B cell (primary cell): ENCODE results near the gene KCNK7. TPM values are rescaled to one million over a fixed set of nuclear protein-coding genes. Genes with fewer than 3 reads are reported as not detected.

Source experiments
- ATAC-seq: fragments of 200-7000 bp; cut with Tn5 transposase; one replicate; pipeline ENCODE4 v1.10.0; 2021; ENCODE audit warnings: low read depth, mild to moderate bottlenecking, moderate number of reproducible peaks, moderate library complexity
- CTCF ChIA-PET: fragments of 350-600 bp; sonication (Branson Sonifier 250); formaldehyde crosslinking; loops from one replicate; lab custom pipeline; 2021; ENCODE audit warnings: antibody characterized with exemption, inconsistent platforms; lab: Charles Lee
- POLR2A ChIA-PET: fragments of 350-600 bp; sonication (Branson Sonifier 250); formaldehyde crosslinking; loops from one replicate; lab custom pipeline; 2021; ENCODE audit warnings: antibody characterized with exemption; lab: Charles Lee
- DNase-seq: peaks from one replicate; pipeline ENCODE4 v3.0.0; 2013
- H2AFZ ChIP-seq: 2 replicates; pipeline ENCODE4 v1.6.1; 2012; ENCODE audit warnings: mild to moderate bottlenecking, low read depth, low read length; ENCODE audit not compliant: insufficient read depth, poor library complexity, severe bottlenecking
- H3K27ac ChIP-seq, 2 donors: 1 replicate in 1 of 2; 2 replicates in 1 of 2; pipeline ENCODE4 v1.5.1; 2012 to 2013; ENCODE audit warnings: low read length in 2 of 2, mild to moderate bottlenecking in 2 of 2, moderate library complexity in 1 of 2
- H3K27me3 ChIP-seq, 4 experiments: fragments of 200-600 bp in 1 of 4; sonication (generic) in 1 of 4; replicated peaks in 1 of 4; 1 replicate in 2 of 4; 2 replicates in 2 of 4; pipeline versions ENCODE4 v1.6.1 to v1.7.0; 2013 to 2016; ENCODE audit warnings: low read length in 3 of 4, mild to moderate bottlenecking in 2 of 4, mixed read lengths in 1 of 4, moderate library complexity in 1 of 4; ENCODE audit not compliant: insufficient read depth in 4 of 4, control insufficient read depth in 3 of 4; ENCODE audit errors: control extremely low read depth in 1 of 4
- H3K36me3 ChIP-seq, 2 experiments: replicated peaks in 1 of 2; 1 replicate in 1 of 2; 2 replicates in 1 of 2; pipeline versions ENCODE4 v1.6.1 to v1.7.1; 2013; ENCODE audit warnings: low read length in 1 of 2; ENCODE audit not compliant: insufficient read depth in 2 of 2, control insufficient read depth in 1 of 2; ENCODE audit errors: control extremely low read depth in 1 of 2, extremely low read depth in 1 of 2
- H3K4me1 ChIP-seq, 2 donors: fragments of 200-600 bp in 1 of 2; sonication (generic) in 1 of 2; 1 replicate in 1 of 2; 2 replicates in 1 of 2; pipeline versions ENCODE4 v1.5.1 to v1.6.1; 2013 to 2017; ENCODE audit warnings: low read length in 2 of 2; ENCODE audit not compliant: control insufficient read depth in 2 of 2, insufficient read depth in 2 of 2
- H3K4me2 ChIP-seq: replicated peaks from 2 replicates; pipeline ENCODE3; 2012; ENCODE audit warnings: mild to moderate bottlenecking, low read depth, low read length; ENCODE audit not compliant: poor library complexity, severe bottlenecking
- H3K4me3 ChIP-seq, 5 experiments: fragments of 200-600 bp in 1 of 5; sonication (generic) in 1 of 5; 1 replicate in 3 of 5; 2 replicates in 2 of 5; pipeline versions ENCODE4 v1.5.1 to v1.7.0; 2011 to 2016; ENCODE audit warnings: low read length in 4 of 5, mild to moderate bottlenecking in 4 of 5, low read depth in 2 of 5, control low read depth in 1 of 5, moderate library complexity in 1 of 5; ENCODE audit not compliant: insufficient read depth in 1 of 5; ENCODE audit errors: control extremely low read depth in 1 of 5, extremely low read depth in 1 of 5
- H3K79me2 ChIP-seq: fragments of 200-600 bp; sonication (generic); one replicate; pipeline ENCODE4 v1.6.0; 2016; ENCODE audit warnings: low read length; ENCODE audit not compliant: control insufficient read depth, insufficient read depth
- H3K9ac ChIP-seq: fragments of 200-600 bp; sonication (generic); 2 replicates; pipeline ENCODE4 v1.6.1; 2017; ENCODE audit warnings: mild to moderate bottlenecking, low read length, moderate library complexity
- H3K9me3 ChIP-seq, 3 donors: one replicate each; pipeline versions ENCODE4 v1.6.1 to v1.7.1; 2013; ENCODE audit warnings: low read length in 2 of 3; ENCODE audit not compliant: control insufficient read depth in 2 of 3, insufficient read depth in 1 of 3; ENCODE audit errors: control extremely low read depth in 1 of 3
- H4K20me1 ChIP-seq: 2 replicates; pipeline ENCODE4 v1.6.0; 2012; ENCODE audit warnings: mild to moderate bottlenecking, low read length; ENCODE audit not compliant: insufficient read depth, control insufficient read depth, poor library complexity, severe bottlenecking
- H3K27ac Mint-ChIP-seq: one replicate; pipeline ENCODE4 v1.8.0; 2021; ENCODE audit warnings: mixed read lengths
- H3K27me3 Mint-ChIP-seq: one replicate; pipeline ENCODE4 v1.8.0; 2021; ENCODE audit warnings: mixed read lengths
- H3K4me1 Mint-ChIP-seq: one replicate; pipeline ENCODE4 v1.8.0; 2021; ENCODE audit warnings: mixed read lengths
- H3K4me3 Mint-ChIP-seq: one replicate; pipeline ENCODE4 v1.8.0; 2021; ENCODE audit warnings: mixed read lengths
- H3K9me3 Mint-ChIP-seq: one replicate; pipeline ENCODE4 v1.8.0; 2022; ENCODE audit warnings: mixed read lengths; ENCODE audit not compliant: insufficient read depth
- EZH2 ChIP-seq: IDR thresholded peaks from 2 replicates; pipeline ENCODE4 v1.6.1; 2012; ENCODE audit warnings: borderline replicate concordance, low read depth, mild to moderate bottlenecking, moderate library complexity, low read length; ENCODE audit not compliant: insufficient read depth, poor library complexity, severe bottlenecking
- WGBS: methylation state at CpG from one replicate; pipeline ENCODE4 v1.1.5; 2013; ENCODE audit warnings: missing lambda C conversion rate; ENCODE audit not compliant: insufficient coverage; 5-methylcytosine and 5-hydroxymethylcytosine counted together
- intact Hi-C: fragments of 100-400 bp; cut with micrococcal nuclease; formaldehyde crosslinking; loops from one replicate; pipeline ENCODE4 v1.10.0; 2022
- polyA plus RNA-seq: library from polyadenylated mRNA; depleted of rRNA; stranded (reverse); fragments of >200 nt; gene quantifications from 2 replicates; pipeline ENCODE4 v1.2.3, GENCODE V29; 2012
- total RNA-seq, 2 donors: library from RNA; stranded (reverse); fragments of 120-200 nt in 1 of 2; gene quantifications; 1 replicate in 1 of 2; 2 replicates in 1 of 2; pipeline versions ENCODE4 v1.2.3 to v1.2.4, GENCODE V29; 2013 to 2022
- TF ChIP-seq, protein P1 (sequence below): fragments of 200-600 bp; IDR thresholded peaks from one replicate; pipeline ENCODE4 v1.8.0; 2022; ENCODE audit warnings: antibody characterized with exemption, mild to moderate bottlenecking

KCNK7 gene
- total and polyA plus RNA-seq, 2 donors (not counting 1 experiment from before 2014, with no cell fraction given) = 2.2 to 3.5 TPM

DNA sequence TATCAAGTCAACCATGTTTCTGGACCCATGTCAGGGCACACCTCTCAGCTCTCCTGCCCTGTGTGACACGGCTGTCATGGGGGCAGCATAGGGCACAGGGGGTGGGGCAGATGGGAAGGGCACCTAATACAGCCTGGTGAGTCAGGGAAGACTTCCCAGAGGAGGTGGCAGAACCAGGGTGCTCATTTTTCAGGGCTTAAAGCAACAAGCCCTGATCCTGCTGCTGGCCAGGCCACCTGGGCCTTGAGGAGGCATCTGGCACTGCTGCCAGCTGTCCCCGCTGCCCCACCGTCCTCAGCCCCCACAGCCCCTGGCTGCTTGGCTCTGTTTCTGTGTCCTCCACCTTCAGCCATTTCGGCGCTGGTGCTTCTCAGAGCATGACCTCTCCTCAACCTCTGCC, 14.1 kb upstream of the KCNK7 start:
- H2AFZ ChIP-seq = no peak overlapping the region
- ATAC-seq (no peak), DNase-seq (no peak)
- intact Hi-C loops = loop anchor here (10.0 kb wide), 1 partner anchor 495 kb away; the partner anchor contains the start of genes TM7SF2 and ZNHIT2
- no peak overlapping the region for H3K9ac ChIP-seq
- H3K9me3 ChIP-seq = peaks cover 0 to 5% (median 0%) of the 10 kb centered on the region in 3 donors
- WGBS = 91% methylated on average over 5 of the region's 5 CpGs
- POLR2A ChIA-PET = interaction anchor here (0.8 kb wide), 1 partner anchor 28 kb away, joined by 4 read pairs; no protein-coding TSS in a partner anchor
- Mint-ChIP-seq H3K4me3 (no peak overlapping the region), H3K9me3 (no peaks in the 10 kb centered on the region), H3K27me3 (no peaks in the 10 kb centered on the region), H3K27ac (peak overlapping the region; percentile 78), H3K4me1 (peaks cover 42% of the 10 kb centered on the region)
- peaks cover 0 to 59% of the 10 kb centered on the region in 2 experiments for H3K36me3 ChIP-seq
- CTCF ChIA-PET = interaction anchor here (1.9 kb wide), 1 partner anchor 32 kb away, joined by 5 read pairs; no protein-coding TSS in a partner anchor
- peak overlapping the region in 1 of 2 donors; percentile 89 for H3K27ac ChIP-seq
- no peak overlapping the region for H3K4me2 ChIP-seq
- H3K27me3 ChIP-seq = no peaks in the 10 kb centered on the region
- peaks cover 32 to 35% of the 10 kb centered on the region in 2 donors for H3K4me1 ChIP-seq
- TF ChIP-seq EZH2 = no peak
- TF ChIP-seq, protein P1, sequence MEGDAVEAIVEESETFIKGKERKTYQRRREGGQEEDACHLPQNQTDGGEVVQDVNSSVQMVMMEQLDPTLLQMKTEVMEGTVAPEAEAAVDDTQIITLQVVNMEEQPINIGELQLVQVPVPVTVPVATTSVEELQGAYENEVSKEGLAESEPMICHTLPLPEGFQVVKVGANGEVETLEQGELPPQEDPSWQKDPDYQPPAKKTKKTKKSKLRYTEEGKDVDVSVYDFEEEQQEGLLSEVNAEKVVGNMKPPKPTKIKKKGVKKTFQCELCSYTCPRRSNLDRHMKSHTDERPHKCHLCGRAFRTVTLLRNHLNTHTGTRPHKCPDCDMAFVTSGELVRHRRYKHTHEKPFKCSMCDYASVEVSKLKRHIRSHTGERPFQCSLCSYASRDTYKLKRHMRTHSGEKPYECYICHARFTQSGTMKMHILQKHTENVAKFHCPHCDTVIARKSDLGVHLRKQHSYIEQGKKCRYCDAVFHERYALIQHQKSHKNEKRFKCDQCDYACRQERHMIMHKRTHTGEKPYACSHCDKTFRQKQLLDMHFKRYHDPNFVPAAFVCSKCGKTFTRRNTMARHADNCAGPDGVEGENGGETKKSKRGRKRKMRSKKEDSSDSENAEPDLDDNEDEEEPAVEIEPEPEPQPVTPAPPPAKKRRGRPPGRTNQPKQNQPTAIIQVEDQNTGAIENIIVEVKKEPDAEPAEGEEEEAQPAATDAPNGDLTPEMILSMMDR = no peak
- no peak overlapping the region for H3K4me3 ChIP-seq
- peaks cover 41% of the 10 kb centered on the region for H4K20me1 ChIP-seq
- peaks cover 48% of the 10 kb centered on the region for H3K79me2 ChIP-seq

DNA sequence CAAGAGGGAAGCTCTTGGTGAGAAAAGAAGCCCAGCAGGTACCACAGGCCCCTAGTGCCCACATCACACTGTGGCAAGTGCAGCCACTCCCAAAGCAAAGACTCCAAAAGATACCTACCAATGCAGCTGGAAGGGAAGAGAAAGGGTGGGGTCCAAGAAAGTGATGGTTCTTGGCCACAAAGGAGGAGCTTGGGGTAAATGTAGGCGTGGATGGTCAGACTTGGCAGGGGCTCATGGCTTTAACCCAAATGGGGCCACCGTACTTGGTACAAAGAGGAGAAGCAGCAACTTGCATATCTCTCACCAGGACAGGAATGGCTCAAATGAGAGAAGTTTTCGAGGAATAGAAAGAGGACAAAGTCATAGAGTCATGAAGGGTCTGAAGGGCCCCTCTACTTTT, 13.6 kb upstream of the KCNK7 start:
- H3K9me3 ChIP-seq = peaks cover 0 to 5% (median 0%) of the 10 kb centered on the region in 3 donors
- no peak overlapping the region for H3K4me2 ChIP-seq
- no peak overlapping the region for H3K27ac ChIP-seq
- CTCF ChIA-PET = interaction anchor here (1.9 kb wide), 1 partner anchor 32 kb away, joined by 5 read pairs; no protein-coding TSS in a partner anchor
- peaks cover 44% of the 10 kb centered on the region for H3K79me2 ChIP-seq
- no peak overlapping the region for H3K9ac ChIP-seq
- no peak for DNase-seq
- TF ChIP-seq, protein P1 = no peak
- TF ChIP-seq EZH2 = no peak
- H3K36me3 ChIP-seq = peaks cover 1 to 63% of the 10 kb centered on the region in 2 experiments
- Mint-ChIP-seq H3K27me3 (no peaks in the 10 kb centered on the region), H3K4me3 (no peak overlapping the region), H3K9me3 (no peaks in the 10 kb centered on the region), H3K4me1 (peaks cover 42% of the 10 kb centered on the region), H3K27ac (peak overlapping the region; percentile 53)
- POLR2A ChIA-PET = interaction anchor here (1.0 kb wide), 1 partner anchor 17 kb away, joined by 4 read pairs; no protein-coding TSS in a partner anchor
- H2AFZ ChIP-seq = no peak overlapping the region
- no peak overlapping the region for H3K4me3 ChIP-seq
- peaks cover 41% of the 10 kb centered on the region for H4K20me1 ChIP-seq
- H3K4me1 ChIP-seq = peaks cover 32 to 35% of the 10 kb centered on the region in 2 donors
- H3K27me3 ChIP-seq = no peaks in the 10 kb centered on the region
- 87% methylated on average over 3 of the region's 3 CpGs for WGBS
- ATAC-seq = no peak
- intact Hi-C loops = no loop called here
